Measurements from ENCODE around the gene TRIO.
"Not testable (repeated sequence)": the region's sequence is repeated elsewhere in the genome, so short reads cannot be mapped to it uniquely, and the experiment has no call there.

TRIO gene

DNA sequence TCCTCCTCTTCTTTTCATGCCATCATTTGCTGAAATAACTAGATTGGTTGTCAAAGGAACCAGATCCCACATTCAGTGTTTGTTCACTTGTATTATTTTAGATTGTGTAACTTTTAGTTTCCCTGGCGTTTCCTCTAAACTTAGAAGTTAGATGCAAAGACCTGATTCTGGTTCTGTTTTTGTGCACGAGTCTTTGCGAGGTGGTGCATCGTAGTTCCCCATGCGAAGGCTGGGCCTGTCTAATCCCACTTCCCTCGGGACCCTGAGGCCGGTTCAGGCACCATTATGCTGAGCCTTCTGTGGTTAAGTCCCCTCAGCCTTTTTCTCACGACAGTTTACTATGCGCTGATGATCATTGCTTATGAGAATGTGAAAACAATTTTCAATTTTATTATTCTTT lies 219.3 kb downstream of the TRIO start:
- peak; percentile 83 for DNase-seq

DNA sequence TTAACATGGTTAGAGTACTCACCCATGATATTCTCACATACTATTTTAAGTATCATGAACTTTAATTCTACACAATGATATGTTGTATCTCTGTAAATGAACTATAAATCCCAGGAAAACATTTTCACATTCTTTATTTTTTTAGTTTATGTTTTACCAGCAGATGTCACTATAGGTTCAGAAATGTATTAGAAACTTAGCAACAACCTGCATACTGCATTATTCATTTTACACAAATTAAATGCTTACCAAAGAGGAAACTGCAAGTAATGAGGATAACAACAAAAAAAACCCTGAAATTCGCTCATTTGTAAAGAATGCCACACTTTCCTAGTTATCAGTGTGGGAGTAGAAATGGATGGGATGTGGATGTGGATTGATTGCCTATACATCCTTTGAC lies 221.0 kb downstream of the TRIO start:
- no peak for DNase-seq

DNA sequence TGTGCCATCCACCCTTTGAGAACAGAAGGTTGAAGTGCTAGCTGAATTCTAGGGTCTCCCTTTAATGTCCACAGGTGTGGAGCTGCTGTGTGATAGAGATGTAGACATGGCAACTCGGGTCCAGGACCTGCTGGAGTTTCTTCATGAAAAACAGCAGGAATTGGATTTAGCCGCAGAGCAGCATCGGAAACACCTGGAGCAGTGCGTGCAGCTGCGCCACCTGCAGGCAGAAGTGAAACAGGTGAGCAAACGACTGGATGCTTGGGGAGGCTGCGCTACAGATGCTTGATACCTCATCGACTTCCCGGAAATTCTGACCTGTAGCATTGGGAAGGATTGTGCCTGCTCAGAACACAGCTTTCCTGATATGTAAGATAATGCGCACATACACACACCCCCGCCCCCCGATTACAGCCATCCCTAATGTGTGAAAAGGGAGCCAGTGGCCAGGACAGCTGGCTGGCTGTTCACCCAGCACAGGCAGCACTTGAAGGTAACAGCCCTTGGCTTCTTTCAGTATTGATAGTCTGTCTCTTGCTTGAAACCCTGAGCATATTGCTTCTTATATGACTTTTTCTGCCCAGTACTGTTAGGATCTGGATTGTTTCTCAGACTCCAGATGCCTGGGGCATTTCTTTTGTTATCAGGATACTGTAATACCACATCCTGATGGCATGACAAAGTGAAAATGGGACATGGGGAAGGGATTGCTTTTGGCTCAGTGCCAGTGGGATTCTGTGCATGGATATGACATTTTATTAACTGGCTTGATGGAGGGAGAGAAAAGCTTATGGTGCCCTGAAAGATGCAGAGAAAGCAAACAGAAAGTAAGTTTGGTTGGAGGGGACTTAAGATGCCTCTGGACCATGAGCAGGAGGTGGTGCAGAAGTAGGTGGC lies 221.7 kb downstream of the TRIO start:
- DNase-seq, result no peak

DNA sequence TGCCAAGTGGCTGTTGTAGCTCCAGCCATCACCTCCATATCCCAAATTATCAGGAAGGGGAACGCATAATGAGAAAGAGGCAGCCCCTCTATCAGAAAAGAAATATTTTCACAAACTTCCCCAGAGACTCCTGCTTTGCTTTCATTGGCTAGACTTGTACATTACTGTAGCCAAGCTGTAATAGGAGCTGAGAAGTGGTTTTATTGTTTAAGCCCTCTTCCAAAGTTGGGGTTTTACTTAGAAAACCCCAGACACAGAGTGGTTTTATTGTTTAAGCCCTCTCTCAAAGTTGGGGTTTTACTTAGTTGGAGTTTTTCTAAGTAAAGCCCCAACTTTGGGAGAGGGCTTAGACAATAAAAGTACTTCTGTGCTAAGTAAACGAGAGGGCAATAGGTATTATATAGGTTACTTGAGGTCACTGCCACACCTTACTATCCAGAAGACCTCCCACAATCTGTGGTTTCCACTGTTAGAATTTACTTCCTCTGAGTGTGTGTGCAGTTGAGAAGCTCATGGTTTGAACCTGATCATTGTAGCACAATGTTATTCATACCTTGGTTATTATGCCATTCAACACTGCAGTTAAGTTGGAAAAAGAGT lies 222.8 kb downstream of the TRIO start:
- DNase-seq, result no peak

DNA sequence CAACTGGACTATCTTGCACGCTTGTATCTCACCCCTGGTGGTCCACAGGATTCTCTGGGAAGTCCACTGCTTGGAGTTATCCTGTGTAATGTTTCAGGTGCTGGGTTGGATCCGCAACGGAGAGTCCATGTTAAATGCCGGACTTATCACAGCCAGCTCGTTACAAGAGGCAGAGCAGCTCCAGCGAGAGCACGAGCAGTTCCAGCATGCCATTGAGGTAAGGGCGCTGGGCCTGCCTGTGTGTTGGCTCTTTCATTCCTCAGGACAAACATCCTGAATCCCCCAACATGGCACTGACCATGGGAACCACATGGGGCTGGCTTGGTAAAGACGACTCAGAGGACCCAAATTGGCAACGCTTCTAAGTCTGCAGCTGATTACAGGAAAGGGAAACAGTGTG lies 223.6 kb downstream of the TRIO start:
- DNase-seq, result no peak

DNA sequence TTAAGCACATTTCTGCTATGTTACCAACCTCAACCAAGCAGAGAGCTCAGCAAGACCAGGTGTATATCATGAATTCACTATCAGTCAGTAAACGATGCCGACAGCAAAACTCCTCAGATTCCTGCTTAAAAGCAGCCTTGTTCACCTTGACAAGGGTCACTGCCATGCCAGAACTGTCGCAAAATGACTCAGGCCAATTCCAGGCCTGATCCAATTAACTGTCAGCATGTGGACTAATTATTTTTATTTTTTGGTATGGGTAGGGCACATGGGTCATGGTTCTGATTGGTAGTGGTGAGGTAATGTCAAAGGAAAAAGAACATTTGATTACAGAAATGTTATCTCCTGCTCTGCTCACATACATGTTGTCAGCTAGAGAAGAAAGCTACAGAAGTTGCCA lies 224.2 kb downstream of the TRIO start:
- DNase-seq, result no peak

DNA sequence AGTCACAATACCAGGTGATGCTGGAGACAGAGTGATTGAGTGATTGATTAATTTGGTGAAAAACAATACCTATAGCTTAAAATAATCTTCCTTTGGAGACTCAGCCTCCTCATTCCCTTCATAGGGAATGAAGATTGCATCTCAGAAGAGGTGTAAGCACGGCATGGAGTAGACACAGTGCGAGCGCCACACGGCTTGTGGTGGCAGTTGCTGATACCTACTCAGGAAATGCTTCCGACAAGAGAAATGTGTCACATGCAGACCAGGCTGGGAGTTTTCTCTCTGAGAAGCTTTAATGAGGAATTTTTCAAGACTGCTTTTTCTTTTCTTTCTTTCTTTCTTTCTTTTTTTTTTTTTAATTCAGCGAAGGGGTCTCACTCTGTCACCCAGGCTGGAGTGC lies 226.6 kb downstream of the TRIO start:
- DNase-seq, result no peak

DNA sequence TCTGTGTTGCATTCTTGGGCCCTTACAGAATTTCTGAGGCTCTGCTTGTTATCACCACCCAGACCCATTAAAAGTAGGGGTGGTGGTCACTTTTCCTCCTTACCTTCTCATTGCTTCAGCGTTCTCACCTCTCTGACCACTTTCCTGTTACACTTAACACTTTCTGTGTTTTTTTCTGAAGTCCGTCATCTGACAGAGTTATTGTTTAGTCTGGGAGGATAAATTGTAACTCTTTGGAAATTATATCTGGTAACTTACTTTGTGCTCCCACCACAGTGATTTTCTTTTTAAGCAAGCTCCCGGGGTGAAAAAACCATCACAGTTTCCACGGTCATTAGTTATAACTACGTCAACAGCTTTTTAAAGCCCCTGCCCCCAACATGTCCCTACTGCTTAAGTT lies 227.2 kb downstream of the TRIO start:
- no peak for DNase-seq

DNA sequence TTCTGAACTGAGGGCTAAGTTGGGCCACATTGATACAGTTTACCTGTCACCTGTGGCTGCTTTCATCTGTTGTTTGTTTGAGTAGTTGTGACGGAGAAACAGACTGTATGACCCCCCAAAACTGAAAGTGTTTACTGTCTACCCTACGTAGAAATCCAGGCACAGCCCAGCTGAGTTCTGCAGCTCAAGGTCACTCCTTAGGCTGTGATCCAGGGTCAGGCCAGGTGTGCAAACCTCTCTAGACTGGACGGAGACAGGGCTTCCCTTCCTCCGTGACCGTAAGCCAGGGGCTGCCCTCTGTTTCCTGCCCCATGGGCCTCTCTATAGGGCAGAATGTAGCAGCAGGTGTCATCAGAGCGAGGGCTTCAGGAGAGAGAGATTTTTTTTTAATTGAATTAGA lies 230.5 kb downstream of the TRIO start:
- DNase-seq, result no peak

DNA sequence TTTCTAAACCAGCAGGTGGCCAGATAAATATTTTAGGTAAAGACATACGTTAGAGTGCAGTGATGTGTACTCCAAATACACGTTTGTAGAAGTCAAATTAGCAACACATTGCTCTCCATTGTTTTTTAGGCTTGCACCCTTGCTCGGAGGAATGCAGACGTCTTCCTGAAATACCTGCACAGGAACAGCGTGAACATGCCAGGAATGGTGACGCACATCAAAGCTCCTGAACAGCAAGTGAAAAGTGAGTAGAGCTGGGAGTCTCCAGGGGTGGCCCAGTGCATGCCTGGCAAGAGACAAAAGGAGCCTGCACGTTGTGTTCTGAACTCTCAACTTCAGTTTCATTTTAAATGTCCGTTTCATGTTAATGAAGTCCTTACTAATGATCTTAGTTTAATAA lies 231.0 kb downstream of the TRIO start:
- no peak for DNase-seq

DNA sequence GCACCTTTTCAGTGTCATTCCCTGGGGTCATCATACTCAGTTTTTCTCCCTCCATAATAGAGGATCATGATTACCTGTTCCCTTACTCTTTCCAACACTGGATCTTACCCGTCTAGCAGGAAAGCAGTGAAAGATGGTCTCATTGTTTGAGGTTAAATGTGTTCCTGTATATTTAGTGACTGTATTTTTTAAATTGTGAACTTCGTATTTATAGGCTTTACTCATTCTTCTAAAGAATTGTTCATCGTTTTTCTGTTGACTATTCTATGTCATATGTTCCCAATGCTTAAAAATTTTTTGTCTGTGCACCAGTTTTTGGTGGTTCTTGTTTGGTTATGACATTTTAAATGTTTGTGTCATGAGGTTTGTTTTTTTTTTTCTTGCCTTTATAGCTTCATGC lies 233.6 kb downstream of the TRIO start:
- no peak for DNase-seq

DNA sequence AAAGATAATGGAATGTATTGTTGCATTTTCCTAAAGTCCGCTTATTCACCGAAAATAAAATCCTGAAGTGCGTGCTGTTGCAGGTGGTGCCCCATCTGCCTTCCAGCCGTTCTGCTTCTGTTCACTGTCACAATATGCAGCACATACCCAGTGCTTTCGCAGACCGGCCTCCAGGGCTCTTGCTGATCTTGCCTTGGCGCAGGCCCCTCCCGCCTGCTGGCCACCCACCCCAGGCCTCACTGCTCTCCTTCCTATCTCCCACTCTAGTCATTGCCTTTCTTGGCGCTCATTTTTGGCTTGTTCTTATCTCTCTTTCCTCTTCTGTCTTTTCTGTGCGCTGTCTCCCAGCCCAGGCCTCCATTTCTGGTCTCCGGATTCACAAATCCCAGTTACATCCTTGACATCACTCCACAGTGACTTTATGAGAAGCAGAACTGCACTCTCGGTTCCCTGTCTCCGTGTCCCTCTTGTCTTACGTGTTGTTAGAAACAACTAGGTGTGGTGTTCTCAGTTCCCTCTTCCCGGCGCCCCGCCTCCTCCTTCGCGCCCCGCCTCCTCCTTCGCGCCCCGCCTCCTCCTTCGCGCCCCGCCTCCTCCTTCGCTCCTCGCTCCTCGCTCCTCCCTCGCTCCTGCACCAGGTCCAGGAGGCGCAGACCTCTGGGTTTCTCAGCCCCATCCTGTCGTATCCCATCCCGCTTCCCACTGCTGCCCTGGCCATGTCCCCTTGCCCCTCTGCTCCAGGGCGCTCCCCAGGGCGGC lies 236.8 kb downstream of the TRIO start:
- peak in 1 of 2 donors; percentile 12 for DNase-seq

DNA sequence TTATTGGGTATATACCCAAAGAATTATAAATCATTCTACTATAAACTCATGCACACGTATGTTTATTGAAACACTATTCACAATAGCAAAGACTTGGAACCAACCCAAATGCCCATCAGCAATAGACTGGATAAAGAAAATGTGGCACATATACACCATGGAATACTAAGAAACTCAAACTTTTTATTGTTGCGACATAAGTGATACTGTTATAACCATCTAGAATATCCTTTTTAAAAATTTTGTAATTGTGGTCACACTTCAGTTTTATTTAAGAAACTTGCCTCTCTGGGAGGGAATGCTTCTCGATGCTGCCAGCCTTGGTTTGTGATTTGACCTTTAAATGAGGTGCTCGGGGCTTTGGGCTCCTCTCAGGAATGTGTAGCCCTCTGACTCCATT lies 237.6 kb downstream of the TRIO start:
- DNase-seq, result no peak

DNA sequence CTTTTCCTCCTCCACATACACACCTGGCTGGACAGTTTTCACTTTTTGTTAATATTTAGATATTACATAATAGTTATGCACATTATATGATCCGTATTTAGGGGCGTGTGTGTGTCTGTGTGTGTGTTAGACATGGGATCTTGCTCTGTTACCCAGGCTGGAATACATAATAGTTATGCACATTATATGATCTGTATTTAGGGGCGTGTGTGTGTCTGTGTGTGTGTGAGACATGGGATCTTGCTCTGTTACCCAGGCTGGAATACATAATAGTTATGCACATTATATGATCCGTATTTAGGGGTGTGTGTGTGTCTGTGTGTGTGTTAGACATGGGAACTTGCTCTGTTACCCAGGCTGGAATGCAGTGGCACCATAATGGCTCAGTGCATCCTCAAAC lies 239.5 kb downstream of the TRIO start:
- DNase-seq, result no peak

DNA sequence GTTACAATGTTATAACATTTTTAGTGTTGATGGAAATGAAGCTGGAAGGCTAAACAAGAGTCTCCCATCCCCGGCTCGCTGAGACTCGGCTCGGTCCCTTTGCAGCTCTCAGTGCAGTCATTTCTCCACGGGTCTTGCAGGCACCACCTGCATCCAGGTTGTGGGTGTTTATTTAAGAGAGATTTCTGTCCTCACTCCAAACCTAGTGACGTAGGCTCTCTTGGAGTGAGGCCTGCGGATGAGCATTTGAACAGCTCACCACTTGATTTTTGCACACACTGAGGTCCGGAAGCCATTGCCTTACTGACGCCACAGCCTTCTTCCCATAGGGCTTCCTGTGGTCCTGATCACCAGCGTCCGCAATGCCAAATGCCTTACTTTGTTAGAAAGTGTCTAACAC lies 240.8 kb downstream of the TRIO start:
- no peak for DNase-seq

DNA sequence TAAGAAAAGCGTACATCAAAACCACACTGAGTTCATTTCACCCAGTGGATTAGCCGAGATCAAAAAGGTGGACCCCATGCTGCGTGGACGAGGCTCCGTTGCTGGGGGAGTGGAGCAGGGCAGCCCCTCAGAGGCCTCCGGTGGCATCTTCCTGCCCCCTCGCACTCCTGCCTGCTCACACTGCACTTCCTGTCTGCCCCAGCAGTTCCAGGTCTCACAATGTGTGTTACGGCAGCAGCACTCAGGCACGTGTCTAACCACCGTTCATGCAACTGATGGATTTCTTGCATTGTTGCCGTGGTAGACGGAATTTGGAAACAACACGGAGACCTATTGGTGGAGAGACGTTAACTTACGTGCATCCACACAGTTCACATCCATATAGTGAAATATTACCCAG lies 241.9 kb downstream of the TRIO start:
- DNase-seq, result no peak

DNA sequence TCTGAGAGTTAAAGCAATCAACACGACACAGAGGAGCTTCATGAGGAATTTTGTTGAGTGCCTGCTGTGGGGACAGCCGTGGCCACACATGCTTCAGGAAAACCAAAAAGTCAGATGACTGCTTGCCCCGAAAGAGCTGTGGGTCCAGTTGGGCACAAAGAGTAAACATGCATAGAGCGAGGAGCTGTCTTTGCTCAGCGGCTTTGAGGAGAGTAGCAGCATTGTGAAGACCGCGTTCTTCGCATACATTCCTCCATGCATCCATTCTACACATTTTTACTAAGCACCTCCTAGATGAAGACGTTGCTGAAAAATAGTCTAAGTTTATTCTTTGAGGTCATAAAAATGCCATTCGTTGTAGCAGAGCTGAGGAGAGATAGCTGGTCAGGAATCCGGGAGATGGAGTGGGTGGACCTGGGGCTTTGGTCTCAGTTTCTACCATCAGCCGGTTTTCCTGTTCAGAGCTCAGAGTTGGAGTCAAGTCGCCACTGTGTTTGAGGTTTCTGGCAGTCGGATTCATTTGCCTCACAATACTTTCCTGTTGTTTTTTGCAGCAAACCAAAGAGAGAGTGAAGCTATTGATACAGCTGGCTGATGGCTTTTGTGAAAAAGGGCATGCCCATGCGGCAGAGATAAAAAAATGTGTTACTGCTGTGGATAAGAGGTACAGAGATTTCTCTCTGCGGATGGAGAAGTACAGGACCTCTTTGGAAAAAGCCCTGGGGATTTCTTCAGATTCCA lies 243.9 kb downstream of the TRIO start:
- no peak for DNase-seq

DNA sequence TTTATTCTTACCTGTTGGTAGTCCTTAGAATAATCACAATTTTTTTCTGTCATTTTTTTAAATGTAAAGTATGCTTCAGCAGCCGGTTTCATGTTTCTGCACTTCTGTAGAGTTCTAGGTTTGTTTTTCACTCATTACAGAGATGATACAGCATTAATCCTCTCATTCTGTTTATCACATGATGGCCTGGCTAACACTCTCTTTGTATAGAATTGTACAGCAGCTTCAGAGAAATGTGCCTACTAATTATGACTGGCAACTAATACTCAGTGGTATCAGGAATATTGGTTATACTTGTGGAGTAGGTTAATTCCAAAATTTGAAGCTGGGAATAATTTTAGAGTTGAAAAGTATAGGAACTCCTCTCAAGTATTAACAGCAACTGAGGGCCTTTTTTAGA lies 245.6 kb downstream of the TRIO start:
- no peak for DNase-seq

DNA sequence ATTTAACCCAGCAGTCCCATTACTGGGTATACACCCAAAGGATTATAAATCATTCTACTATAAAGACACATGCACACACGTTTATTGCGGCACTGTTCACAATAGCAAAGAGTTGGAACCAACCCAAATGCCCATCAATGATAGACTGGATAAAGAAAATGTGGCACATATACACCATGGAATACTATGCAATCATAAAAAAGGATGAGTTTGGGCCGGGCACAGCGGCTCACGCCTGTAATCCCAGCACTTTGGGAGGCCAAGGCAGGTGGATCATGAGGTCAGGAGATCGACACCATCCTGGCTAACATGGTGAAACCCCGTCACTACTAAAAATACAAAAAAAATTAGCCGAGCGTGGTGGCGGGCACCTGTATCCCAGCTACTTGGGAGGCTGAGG lies 249.4 kb downstream of the TRIO start:
- DNase-seq, result not testable (repeated sequence)

DNA sequence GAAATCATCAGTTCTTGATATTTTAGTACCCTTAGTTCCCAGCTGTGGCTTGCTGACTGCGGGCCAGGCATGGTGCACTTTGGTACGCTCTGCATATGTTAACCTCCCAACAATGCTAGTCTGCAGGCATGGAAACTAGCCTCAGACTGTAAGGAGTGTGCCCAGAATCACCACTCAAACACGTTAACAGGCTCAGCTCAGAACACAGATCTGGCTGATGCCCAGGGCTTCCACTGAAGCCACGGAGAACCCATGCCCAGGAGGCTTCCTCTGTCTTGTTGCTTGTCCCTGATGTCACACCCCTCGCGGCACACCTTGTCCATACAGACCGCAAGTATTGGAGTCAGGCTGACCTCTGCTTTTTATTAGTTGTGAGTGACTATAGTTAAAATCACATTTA lies 251.2 kb downstream of the TRIO start:
- no peak for DNase-seq

DNA sequence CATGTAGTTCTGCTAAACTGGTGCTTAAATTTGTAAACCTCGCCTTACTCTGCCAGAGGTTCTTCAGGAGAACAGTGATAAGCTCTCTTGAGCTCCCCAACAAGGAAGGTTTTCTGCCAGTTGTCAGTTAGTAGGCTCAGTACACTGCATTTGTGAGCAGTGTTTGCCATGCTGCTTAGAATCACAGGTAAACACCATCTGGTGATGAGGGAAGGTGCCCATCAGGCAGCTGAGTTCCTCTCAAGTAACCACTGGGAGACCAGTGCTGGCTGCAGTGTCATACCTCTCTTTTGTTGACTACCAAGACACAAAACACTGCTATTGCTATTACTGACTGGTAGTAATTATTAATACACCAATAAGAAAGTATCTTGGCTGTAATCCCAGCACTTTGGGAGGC lies 252.3 kb downstream of the TRIO start:
- DNase-seq, result no peak

DNA sequence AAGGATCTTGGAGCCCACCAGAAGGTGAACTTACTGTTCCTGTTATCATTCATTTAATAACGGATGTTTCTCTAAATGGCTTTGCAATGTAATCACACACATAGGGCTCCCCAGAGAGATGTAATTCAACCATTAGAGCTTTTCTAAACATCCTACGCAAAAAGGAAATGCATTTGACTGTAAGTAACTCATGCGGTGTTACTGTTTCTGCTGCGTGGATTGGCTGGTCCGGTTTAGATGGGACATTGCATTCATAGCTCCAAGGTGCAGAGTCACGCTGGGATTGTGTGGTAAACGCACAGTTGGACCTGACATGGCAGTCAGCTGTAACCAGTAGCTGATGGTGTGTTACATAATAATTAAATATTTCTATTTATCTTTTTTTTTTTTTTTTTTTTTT lies 252.9 kb downstream of the TRIO start:
- DNase-seq, result no peak

DNA sequence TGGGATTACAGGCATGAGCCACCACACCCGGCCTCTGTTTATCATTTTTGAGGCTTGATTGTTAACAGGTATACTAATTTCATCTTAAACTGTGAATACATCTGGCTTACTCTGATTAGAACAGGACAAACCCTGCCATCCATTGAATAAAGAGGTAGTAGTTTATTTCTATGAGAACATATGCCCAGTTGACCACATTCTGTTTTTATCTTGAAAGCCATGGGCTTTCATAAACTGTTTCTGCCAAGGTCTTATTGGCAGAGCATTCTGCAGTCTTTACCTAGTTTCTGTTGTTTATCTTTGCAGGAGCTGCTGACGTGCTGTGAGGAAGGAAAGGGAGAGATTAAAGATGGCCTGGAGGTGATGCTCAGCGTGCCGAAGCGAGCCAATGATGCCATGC lies 253.6 kb downstream of the TRIO start:
- no peak for DNase-seq
